K562 (cell line): ENCODE data around the gene PRR5. TPM values are rescaled to one million over a fixed set of nuclear protein-coding genes. Genes with fewer than 3 reads are reported as not detected.

Experiments
- BDP1 ChIP-seq: IDR thresholded peaks from 3 replicates; pipeline ENCODE4 v1.6.1; 2011; ENCODE audit not compliant: insufficient read length, insufficient read depth
- BRD9 ChIP-seq: fragments of 450-650 bp; IDR thresholded peaks from 2 replicates; pipeline ENCODE4 v1.6.1; 2018; ENCODE audit warnings: low read depth; ENCODE audit not compliant: partially characterized antibody
- CAMTA2 ChIP-seq: fragments of 250-450 bp; sonication (Bioruptor Pico); conservative IDR thresholded peaks from 2 replicates; pipeline ENCODE4 v1.5.1; 2022
- CEBPZ ChIP-seq: fragments of 150-350 bp; IDR thresholded peaks from 2 replicates; pipeline ENCODE4 v1.6.1; 2014; ENCODE audit warnings: low read depth, mild to moderate bottlenecking, low read length, borderline replicate concordance
- CREB1 ChIP-seq, 2 experiments: sonication (generic) in 1 of 2; formaldehyde crosslinking in 1 of 2; IDR thresholded peaks; 2 replicates each; pipeline versions ENCODE4 v1.6.1 to v1.8.0; 2012 to 2022; ENCODE audit warnings: inconsistent platforms in 1 of 2, mild to moderate bottlenecking in 1 of 2, missing genetic modification reagents in 1 of 2, moderate library complexity in 1 of 2
- ELF4 ChIP-seq: fragments of 450-650 bp; formaldehyde crosslinking; IDR thresholded peaks from 2 replicates; pipeline ENCODE4 v1.4.0; 2022; ENCODE audit warnings: missing genetic modification characterization
- ETV1 ChIP-seq: fragments of 450-650 bp; conservative IDR thresholded peaks from 2 replicates; pipeline ENCODE4 v1.6.1; 2016; ENCODE audit warnings: missing genetic modification characterization, control low read depth, low read depth, missing compliant biosample characterization
- KDM5B ChIP-seq: fragments of 200-600 bp; sonication (generic); IDR thresholded peaks from 2 replicates; pipeline ENCODE4 v1.6.1; 2012; ENCODE audit warnings: low read depth, mild to moderate bottlenecking, moderate library complexity, low read length, control low read depth, inconsistent platforms; ENCODE audit not compliant: insufficient replicate concordance
- L3MBTL2 ChIP-seq: fragments of 450-650 bp; IDR thresholded peaks from 2 replicates; pipeline ENCODE4 v1.6.1; 2016; ENCODE audit warnings: mild to moderate bottlenecking, moderate library complexity
- NR2C2 ChIP-seq, 2 experiments: fragments of 200-800 bp in 1 of 2; sonication (Bioruptor generic) in 1 of 2; sonication (generic) in 1 of 2; formaldehyde crosslinking in 1 of 2; IDR thresholded peaks; 2 replicates each; pipeline versions ENCODE4 v1.6.1 to v1.8.0; 2016 to 2022; ENCODE audit warnings: mild to moderate bottlenecking in 1 of 2, missing compliant biosample characterization in 1 of 2, missing genetic modification characterization in 1 of 2, missing genetic modification reagents in 1 of 2
- PREB ChIP-seq: sonication (generic); formaldehyde crosslinking; IDR thresholded peaks from 2 replicates; pipeline ENCODE4 v1.8.1; 2023; ENCODE audit warnings: mild to moderate bottlenecking, missing genetic modification reagents
- RAD21 ChIP-seq, 2 experiments: fragments of 250-450 bp in 1 of 2; fragments of 450-650 bp in 1 of 2; sonication (Bioruptor Pico) in 1 of 2; formaldehyde crosslinking in 1 of 2; IDR thresholded peaks in 1 of 2; conservative IDR thresholded peaks in 1 of 2; 2 replicates each; pipeline versions ENCODE4 v1.4.0 to v1.8.0; 2020 to 2022; ENCODE audit warnings: mild to moderate bottlenecking in 2 of 2, moderate library complexity in 1 of 2
- RB1 ChIP-seq: fragments of 450-650 bp; IDR thresholded peaks from 2 replicates; pipeline ENCODE4 v1.6.1; 2017; ENCODE audit warnings: low read depth, mild to moderate bottlenecking
- RCOR1 ChIP-seq, 2 experiments: IDR thresholded peaks; 2 replicates each; pipeline ENCODE4 v1.6.1; 2012; ENCODE audit warnings: low read depth in 2 of 2, low read length in 2 of 2, borderline replicate concordance in 1 of 2, improper control_type of control experiment in 1 of 2
- SOX6 ChIP-seq: fragments of 450-650 bp; IDR thresholded peaks from 2 replicates; pipeline ENCODE4 v1.6.1; 2014; ENCODE audit warnings: mild to moderate bottlenecking
- SP2 ChIP-seq: IDR thresholded peaks from 2 replicates; pipeline ENCODE4 v1.6.1; 2011; ENCODE audit warnings: mild to moderate bottlenecking, low read depth, low read length, moderate library complexity; ENCODE audit not compliant: poor library complexity, severe bottlenecking; ENCODE audit errors: extremely low read depth
- ZNF140 ChIP-seq: fragments of 250-450 bp; sonication (Bioruptor Pico); IDR thresholded peaks from 2 replicates; pipeline ENCODE4 v1.8.0; 2021; ENCODE audit warnings: moderate library complexity, mild to moderate bottlenecking, inconsistent platforms
- ZNF583 ChIP-seq: fragments of 250-450 bp; sonication (Bioruptor Pico); IDR thresholded peaks from 2 replicates; pipeline ENCODE4 v1.4.0; 2020
- ZNF740 ChIP-seq, 3 experiments: fragments of 200-800 bp in 1 of 3; sonication (Bioruptor generic) in 1 of 3; sonication (generic) in 1 of 3; formaldehyde crosslinking in 1 of 3; IDR thresholded peaks; 2 replicates each; pipeline versions ENCODE4 v1.6.1 to v1.8.0; 2016 to 2022; ENCODE audit warnings: mild to moderate bottlenecking in 2 of 3, missing compliant biosample characterization in 2 of 3, missing genetic modification characterization in 2 of 3, missing genetic modification reagents in 1 of 3
- ZNF77 ChIP-seq: fragments of 250-450 bp; sonication (Bioruptor Pico); IDR thresholded peaks from 2 replicates; pipeline ENCODE4 v1.5.0; 2020
- ZNF778 ChIP-seq: fragments of 450-650 bp; formaldehyde crosslinking; IDR thresholded peaks from 2 replicates; pipeline ENCODE4 v1.4.0; 2020; ENCODE audit warnings: mild to moderate bottlenecking, moderate library complexity
- polyA plus RNA-seq, 8 experiments: library from polyadenylated mRNA; depleted of rRNA in 4 of 8; stranded (reverse) in 5 of 8; unstranded in 3 of 8; fragments of >200 nt; fragmentation: Nextera tagmentation in 2 of 8; fragmentation: Illumina TruSeq in 1 of 8; extraction: Ambion mirVana in 2 of 8; extraction: Trizol in 1 of 8; gene quantifications; 2 replicates each; pipeline versions ENCODE4 v1.2.1 to v1.2.3, GENCODE V29; 2011 to 2014; ENCODE audit warnings: inconsistent platforms in 1 of 8, missing spikeins in 1 of 8
- total RNA-seq, 7 experiments: library from RNA; depleted of rRNA in 6 of 7; stranded (reverse); fragments of >200 nt in 6 of 7; fragmentation: Illumina TruSeq in 2 of 7; extraction: Trizol in 2 of 7; gene quantifications; 2 replicates each; pipeline versions ENCODE4 v1.2.1 to v1.2.3, GENCODE V29; 2011 to 2021; ENCODE audit warnings: low replicate concordance in 1 of 7

PRR5 gene
- total and polyA plus RNA-seq, 9 of the 15 experiments (the other 6 are each of a cell fraction or from before 2014, with no cell fraction given), result 0.13 to 21.0 (median 7.5) TPM

- TF ChIP-seq ZNF740 (CRISPR knock-in tag; IDR thresholded peaks at IDR 0.05) (no peak), ZNF740 (tag; IDR thresholded peaks at IDR 0.05) (no peak), BRD9 (no peak), ZNF583 (no peak), NR2C2 (CRISPR knock-in tag; IDR thresholded peaks at IDR 0.05) (no peak), NR2C2 (tag; IDR thresholded peaks at IDR 0.05) (no peak), CREB1 (IDR thresholded peaks at IDR 0.05) (peak; percentile 83), CREB1 (CRISPR knock-in tag; IDR thresholded peaks at IDR 0.05) (peak; percentile 54; the same call in 1 of the 2 replicates), SP2 (no peak), PREB (no peak), CEBPZ (no peak), ZNF77 (CRISPR knock-in tag) (no peak), ZNF778 (CRISPR knock-in tag) (no peak), ELF4 (CRISPR knock-in tag) (no peak), KDM5B (no peak), RB1 (peak; percentile 73; the same call in 1 of the 2 replicates), SOX6 (peak; percentile 56; the same call in 1 of the 2 replicates), L3MBTL2 (no peak), CAMTA2 (no peak), RCOR1 (IDR thresholded peaks at IDR 0.05; ENCODE audit: borderline replicate concordance in 1 of 2, low read depth in 2 of 2, low read length in 2 of 2) (peak; percentile 7 to 12; a peak in 1 of 4 replicates), RAD21 (CRISPR knock-in tag; conservative IDR thresholded peaks at IDR 0.05 in 1 of 2, IDR thresholded peaks at IDR 0.05 in 1 of 2) (peak; percentile 17 to 73; a peak in 2 of 4 replicates), ETV1 (tag) (no peak; the same call in 1 of the 2 replicates), BDP1 (no peak), ZNF140 (no peak)
These were observed 17.3 kb upstream of the PRR5 start (continued) for GRCh38 chr22:44684506-44685383.
